Epithelial cell of esophagus (primary cell): ENCODE measurements around the gene ARHGAP24.

Experiments used
- DNase-seq: peaks from one replicate; pipeline ENCODE4 v3.0.0; 2010; ENCODE audit warnings: low read depth
- H3K4me3 ChIP-seq: 2 replicates; pipeline ENCODE4 v1.5.1; 2011; ENCODE audit warnings: mild to moderate bottlenecking, low read length, control low read depth
- TF ChIP-seq, protein P1 (sequence below): IDR thresholded peaks from 2 replicates; pipeline ENCODE4 v1.5.1; 2011; ENCODE audit warnings: low read depth, mild to moderate bottlenecking, low read length, control low read depth, inconsistent platforms; ENCODE audit not compliant: insufficient read depth; ENCODE audit errors: missing control alignments

The ARHGAP24 gene

DNA sequence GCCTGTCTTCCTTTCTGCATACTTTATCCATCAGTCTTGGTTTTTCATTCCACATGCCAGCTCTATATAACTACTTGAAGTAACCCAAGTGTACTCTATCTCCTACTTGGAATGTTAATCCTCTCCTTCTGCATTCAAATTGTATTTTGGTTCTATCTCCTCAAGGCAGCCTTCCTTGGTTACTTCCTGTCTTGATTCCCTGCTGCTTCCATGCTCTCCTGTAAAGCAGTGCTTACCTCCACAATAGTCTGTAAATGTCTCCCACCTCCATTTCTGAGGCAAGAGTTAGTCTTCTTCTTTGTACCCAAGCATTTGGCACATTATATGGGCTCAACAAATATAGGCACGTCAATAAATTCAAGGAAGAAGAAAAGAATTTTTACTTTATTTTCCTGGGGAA lies 298.4 kb downstream of the ARHGAP24 start:
- no peak overlapping the region for H3K4me3 ChIP-seq
- DNase-seq, result no peak
- TF ChIP-seq, protein P1, sequence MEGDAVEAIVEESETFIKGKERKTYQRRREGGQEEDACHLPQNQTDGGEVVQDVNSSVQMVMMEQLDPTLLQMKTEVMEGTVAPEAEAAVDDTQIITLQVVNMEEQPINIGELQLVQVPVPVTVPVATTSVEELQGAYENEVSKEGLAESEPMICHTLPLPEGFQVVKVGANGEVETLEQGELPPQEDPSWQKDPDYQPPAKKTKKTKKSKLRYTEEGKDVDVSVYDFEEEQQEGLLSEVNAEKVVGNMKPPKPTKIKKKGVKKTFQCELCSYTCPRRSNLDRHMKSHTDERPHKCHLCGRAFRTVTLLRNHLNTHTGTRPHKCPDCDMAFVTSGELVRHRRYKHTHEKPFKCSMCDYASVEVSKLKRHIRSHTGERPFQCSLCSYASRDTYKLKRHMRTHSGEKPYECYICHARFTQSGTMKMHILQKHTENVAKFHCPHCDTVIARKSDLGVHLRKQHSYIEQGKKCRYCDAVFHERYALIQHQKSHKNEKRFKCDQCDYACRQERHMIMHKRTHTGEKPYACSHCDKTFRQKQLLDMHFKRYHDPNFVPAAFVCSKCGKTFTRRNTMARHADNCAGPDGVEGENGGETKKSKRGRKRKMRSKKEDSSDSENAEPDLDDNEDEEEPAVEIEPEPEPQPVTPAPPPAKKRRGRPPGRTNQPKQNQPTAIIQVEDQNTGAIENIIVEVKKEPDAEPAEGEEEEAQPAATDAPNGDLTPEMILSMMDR, result no peak

DNA sequence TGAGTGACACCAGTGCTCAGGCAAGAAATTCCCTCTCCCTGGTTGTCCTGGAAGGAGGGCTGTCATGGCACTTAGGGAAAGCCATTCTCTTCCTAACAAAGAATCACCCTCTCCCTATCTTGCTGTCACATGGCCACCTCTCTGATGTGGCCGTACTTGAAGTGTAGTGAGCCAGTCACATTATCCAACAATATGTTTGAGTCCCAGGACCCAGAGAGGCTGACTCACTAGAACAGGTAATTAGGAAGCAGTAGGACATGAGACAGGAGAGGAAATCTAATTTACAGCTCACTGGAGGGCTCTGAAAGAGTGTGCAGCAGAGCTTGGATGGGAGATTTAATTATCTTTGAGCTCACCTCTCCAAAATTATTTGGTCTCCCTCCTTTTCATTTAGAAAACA lies 299.1 kb downstream of the ARHGAP24 start:
- no peak overlapping the region for H3K4me3 ChIP-seq
- TF ChIP-seq, protein P1, result no peak
- peak; percentile 49 for DNase-seq

DNA sequence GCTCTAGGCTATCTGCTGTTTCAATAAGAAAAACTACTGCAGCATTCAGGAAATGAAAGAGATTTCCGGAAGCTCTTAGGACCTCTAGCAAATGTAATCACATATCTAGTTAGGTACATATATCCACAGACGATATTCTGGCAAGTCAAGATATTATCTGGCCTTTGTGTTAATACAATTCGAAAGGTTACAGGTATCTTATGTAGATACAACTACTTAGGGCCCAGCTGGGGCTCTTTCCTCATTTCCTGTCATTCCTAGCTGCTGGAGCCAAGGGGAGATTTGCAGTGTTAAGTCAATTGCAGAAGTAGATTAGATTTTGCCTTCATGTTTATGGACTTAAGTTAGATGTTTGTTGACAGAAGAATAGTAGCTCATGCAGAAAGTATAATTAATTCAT lies 299.5 kb downstream of the ARHGAP24 start:
- TF ChIP-seq, protein P1, result no peak
- DNase-seq, result no peak
- H3K4me3 ChIP-seq, result no peak overlapping the region

DNA sequence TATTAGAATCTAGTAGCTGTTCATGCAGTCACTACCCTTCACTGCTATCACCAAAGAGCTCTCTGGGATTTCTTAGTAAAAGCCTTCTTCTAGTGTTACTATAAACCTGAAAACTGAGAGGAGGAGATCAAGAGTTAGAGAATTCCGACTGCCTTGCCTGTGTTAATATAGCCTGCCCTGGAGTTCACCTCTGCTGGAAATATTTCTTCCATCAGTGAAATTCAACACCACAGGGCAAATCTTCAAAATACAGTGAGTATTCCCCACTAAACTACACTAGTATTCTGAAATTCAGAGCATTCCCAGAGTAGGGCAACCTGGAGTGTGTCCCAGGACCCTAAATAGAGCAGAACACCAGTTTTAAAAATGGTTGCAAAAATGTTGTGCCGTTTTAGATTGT lies 301.1 kb downstream of the ARHGAP24 start:
- TF ChIP-seq, protein P1, result no peak

DNA sequence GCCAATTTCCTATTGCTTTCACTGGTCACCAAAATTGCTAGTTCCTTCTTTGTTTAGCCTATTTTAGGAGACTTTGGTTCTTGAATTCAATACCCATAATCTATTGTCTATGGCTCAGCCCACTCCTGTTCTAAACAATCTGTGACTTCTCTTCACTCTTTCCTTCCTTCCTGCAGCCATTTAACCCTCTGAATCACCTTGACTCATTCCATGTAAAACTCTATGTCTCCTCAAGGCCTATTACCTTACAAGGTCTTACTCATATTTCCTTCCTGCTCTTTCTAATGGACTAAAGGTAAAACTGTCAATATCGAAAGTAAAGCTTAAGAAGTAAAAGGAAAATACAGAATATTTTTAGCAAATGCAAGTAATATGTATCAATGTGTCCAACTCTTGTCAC lies 301.6 kb downstream of the ARHGAP24 start:
- DNase-seq, result peak; percentile 88
- no peak overlapping the region for H3K4me3 ChIP-seq
- TF ChIP-seq, protein P1, result no peak

More for the DNA sequence above, 301.1 kb downstream of the ARHGAP24 start:
- no peak overlapping the region for H3K4me3 ChIP-seq
- DNase-seq, result no peak

DNA sequence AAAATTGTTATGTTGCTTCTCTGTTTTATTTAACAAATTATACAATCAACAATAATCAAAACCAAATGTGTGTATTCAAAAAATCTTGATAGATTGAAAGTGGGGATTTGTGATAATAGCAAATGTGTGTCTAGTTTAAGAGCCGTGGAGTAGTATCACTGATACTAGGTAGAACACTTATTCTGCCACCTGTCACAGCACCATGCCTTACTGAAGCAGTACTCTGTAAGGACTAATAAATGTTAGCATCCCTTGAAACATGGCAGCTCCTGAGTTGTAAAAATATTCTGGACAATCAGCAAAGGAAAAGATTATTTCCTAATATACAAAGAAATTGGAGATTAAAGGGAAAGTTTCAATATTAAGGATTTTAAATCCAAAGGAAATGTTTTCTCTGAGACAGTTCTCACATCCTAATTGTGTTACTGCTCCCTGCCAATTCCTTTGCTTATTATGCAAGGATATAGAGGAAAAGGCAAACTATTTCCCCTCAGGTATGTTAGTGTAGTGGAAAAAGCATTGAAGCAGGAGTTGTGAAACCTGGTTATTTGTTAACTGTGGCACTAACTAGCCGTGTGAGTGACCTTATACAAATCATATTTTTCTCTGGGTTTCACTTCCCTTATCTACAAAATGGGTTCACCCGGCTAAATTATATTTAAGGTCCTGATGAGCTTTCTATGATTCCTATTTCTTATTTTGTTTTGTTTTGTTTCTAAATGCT lies 303.1 kb downstream of the ARHGAP24 start:
- TF ChIP-seq, protein P1, result no peak
- no peak overlapping the region for H3K4me3 ChIP-seq
- DNase-seq, result peak; percentile 38

DNA sequence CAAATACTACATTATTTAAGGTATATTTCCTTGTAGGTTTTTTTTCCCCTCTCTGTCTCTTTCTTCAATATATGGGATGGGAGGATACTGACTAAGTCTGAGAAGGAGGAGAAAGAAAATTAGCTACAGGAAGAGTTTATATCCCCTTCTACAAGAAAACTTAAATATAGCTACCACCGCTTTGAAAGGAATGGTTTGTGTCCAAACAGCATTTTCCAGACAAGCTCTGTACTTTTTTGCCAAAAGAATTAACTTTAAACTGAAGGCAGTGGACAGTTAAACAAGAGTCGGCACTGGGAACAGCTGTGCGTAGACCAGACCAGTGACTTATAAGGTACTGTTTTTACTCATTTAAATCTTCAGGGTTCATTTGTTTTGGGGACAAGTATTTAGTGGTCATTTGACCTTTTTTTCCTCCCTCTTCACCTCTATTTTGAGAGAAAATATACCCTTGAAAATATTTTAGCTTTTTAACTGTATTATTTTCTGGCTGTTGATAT lies 303.7 kb downstream of the ARHGAP24 start:
- DNase-seq, result peak; percentile 13
- no peak overlapping the region for H3K4me3 ChIP-seq
- TF ChIP-seq, protein P1, result no peak
